IMR-90 (cell line): ENCODE data around the gene CTIF. TPM values are rescaled to one million over a fixed set of nuclear protein-coding genes. Genes with fewer than 3 reads are reported as not detected.

ENCODE experiments used
- ATAC-seq: fragments of 200-7000 bp; cut with Tn5 transposase; 2 replicates; pipeline ENCODE4 v1.9.1; 2020; ENCODE audit warnings: low read depth, mild to moderate bottlenecking, moderate library complexity
- BruUV-seq: library from RNA; stranded (reverse); fragments of 400-500 nt; replicated peaks from 2 replicates; lab custom pipeline; 2021; lab: Mats Ljungman, UMichigan
- CTCF ChIA-PET: fragments of 300-600 bp; formaldehyde crosslinking; extraction: SDS; loops from one replicate; lab custom pipeline; 2021; ENCODE audit warnings: antibody characterized with exemption; lab: Yijun Ruan, JAX
- POLR2A ChIA-PET: fragments of 300-600 bp; sonication (Branson Sonifier 250); formaldehyde crosslinking; loops from one replicate; lab custom pipeline; 2022; ENCODE audit warnings: antibody characterized with exemption; ENCODE audit not compliant: unreplicated experiment; lab: Charles Lee
- DNase-seq: peaks from one replicate; pipeline ENCODE4 v3.0.0; 2013
- H2AFZ ChIP-seq: replicated peaks from 2 replicates; pipeline ENCODE3; 2013; ENCODE audit warnings: low read length, mild to moderate bottlenecking; ENCODE audit not compliant: poor library complexity
- H2AK5ac ChIP-seq: 2 replicates; pipeline ENCODE4 v1.6.1; 2013; ENCODE audit warnings: low read depth, low read length, inconsistent platforms
- H2AK9ac ChIP-seq: replicated peaks from 2 replicates; pipeline ENCODE3; 2013; ENCODE audit warnings: mild to moderate bottlenecking, low read depth, low read length, moderate library complexity; ENCODE audit not compliant: poor library complexity
- H2BK120ac ChIP-seq: 2 replicates; pipeline ENCODE4 v1.6.1; 2013; ENCODE audit warnings: low read depth, low read length, inconsistent platforms
- H2BK15ac ChIP-seq: 3 replicates; pipeline ENCODE4 v1.6.1; 2013; ENCODE audit warnings: low read depth, low read length, inconsistent platforms
- H2BK20ac ChIP-seq: 2 replicates; pipeline ENCODE4 v1.6.1; 2013; ENCODE audit warnings: low read depth, mild to moderate bottlenecking, inconsistent platforms, low read length, moderate library complexity
- H2BK5ac ChIP-seq: 2 replicates; pipeline ENCODE4 v1.6.1; 2013; ENCODE audit warnings: mild to moderate bottlenecking, low read depth, low read length, inconsistent platforms; ENCODE audit not compliant: poor library complexity, severe bottlenecking
- H3K14ac ChIP-seq: replicated peaks from 2 replicates; pipeline ENCODE4 v1.6.1; 2013; ENCODE audit warnings: low read depth, low read length, inconsistent platforms
- H3K18ac ChIP-seq: 2 replicates; pipeline ENCODE4 v1.6.1; 2013; ENCODE audit warnings: low read depth, low read length, control low read depth
- H3K23ac ChIP-seq: 2 replicates; pipeline ENCODE4 v1.6.1; 2013; ENCODE audit warnings: low read depth, low read length, inconsistent platforms
- H3K27ac ChIP-seq: 2 replicates; pipeline ENCODE4 v1.5.1; 2013; ENCODE audit warnings: mild to moderate bottlenecking, control low read depth, low read length; ENCODE audit not compliant: insufficient read depth
- H3K27me3 ChIP-seq: 2 replicates; pipeline ENCODE4 v1.6.1; 2013; ENCODE audit warnings: low read length; ENCODE audit not compliant: control insufficient read depth, insufficient read depth
- H3K36me3 ChIP-seq: 2 replicates; pipeline ENCODE4 v1.6.1; 2013; ENCODE audit warnings: low read length, mixed read lengths; ENCODE audit not compliant: control insufficient read depth, insufficient read depth
- H3K4ac ChIP-seq: 2 replicates; pipeline ENCODE4 v1.6.1; 2013; ENCODE audit warnings: low read depth, low read length, inconsistent platforms
- H3K4me1 ChIP-seq: 2 replicates; pipeline ENCODE4 v1.6.1; 2013; ENCODE audit warnings: low read length, mixed read lengths; ENCODE audit not compliant: control insufficient read depth, insufficient read depth
- H3K4me2 ChIP-seq: 2 replicates; pipeline ENCODE4 v1.6.1; 2013; ENCODE audit warnings: low read depth, mild to moderate bottlenecking, control low read depth, low read length, moderate library complexity
- H3K4me3 ChIP-seq: 2 replicates; pipeline ENCODE4 v1.5.1; 2013; ENCODE audit warnings: low read depth, mild to moderate bottlenecking, control low read depth, low read length, moderate library complexity; ENCODE audit not compliant: insufficient read depth
- H3K56ac ChIP-seq: 2 replicates; pipeline ENCODE4 v1.6.1; 2013; ENCODE audit warnings: low read length, inconsistent platforms; ENCODE audit not compliant: insufficient read depth; ENCODE audit errors: extremely low read depth
- H3K79me1 ChIP-seq, 2 experiments: 2 replicates each; pipeline ENCODE4 v1.6.1; 2013; ENCODE audit warnings: low read length in 2 of 2, inconsistent platforms in 1 of 2, low read depth in 1 of 2
- H3K9ac ChIP-seq: 2 replicates; pipeline ENCODE4 v1.6.1; 2013; ENCODE audit warnings: low read depth, low read length, control low read depth
- H3K9me1 ChIP-seq: 2 replicates; pipeline ENCODE4 v1.6.1; 2013; ENCODE audit warnings: low read length, inconsistent platforms; ENCODE audit not compliant: insufficient read depth
- H3K9me3 ChIP-seq: 2 replicates; pipeline ENCODE4 v1.6.1; 2013; ENCODE audit warnings: low read length; ENCODE audit not compliant: control insufficient read depth, insufficient read depth
- H4K20me1 ChIP-seq: 2 replicates; pipeline ENCODE4 v1.6.1; 2013; ENCODE audit warnings: low read length, inconsistent platforms; ENCODE audit not compliant: insufficient read depth
- H4K5ac ChIP-seq: 2 replicates; pipeline ENCODE4 v1.6.1; 2013; ENCODE audit warnings: mild to moderate bottlenecking, low read depth, low read length, control low read depth
- H4K8ac ChIP-seq, 2 experiments: 2 replicates each; pipeline ENCODE4 v1.6.1; 2013; ENCODE audit warnings: low read depth in 2 of 2, low read length in 2 of 2, control low read depth in 1 of 2, inconsistent platforms in 1 of 2
- H4K91ac ChIP-seq: 2 replicates; pipeline ENCODE4 v1.6.1; 2013; ENCODE audit warnings: low read depth, low read length, inconsistent platforms; ENCODE audit not compliant: insufficient read depth
- MAFK ChIP-seq: IDR thresholded peaks from 2 replicates; pipeline ENCODE4 v1.6.1; 2012; ENCODE audit warnings: low read depth, low read length, improper control_type of control experiment
- NFE2L2 ChIP-seq: fragments of 150-350 bp; IDR thresholded peaks from 2 replicates; pipeline ENCODE4 v1.6.1; 2016; ENCODE audit warnings: low read depth, mild to moderate bottlenecking, low read length
- SMC3 ChIP-seq: fragments of 150-350 bp; IDR thresholded peaks from 2 replicates; pipeline ENCODE4 v1.6.1; 2016; ENCODE audit warnings: low read depth, mild to moderate bottlenecking, antibody characterized with exemption, low read length, moderate library complexity
- WGBS, 2 experiments: methylation state at CpG; one replicate each; pipeline versions ENCODE4 v1.1.5 to v1.1.7; 2013; ENCODE audit warnings: missing lambda C conversion rate in 2 of 2; ENCODE audit not compliant: insufficient read length in 1 of 2; ENCODE audit errors: extremely low coverage in 2 of 2; 5-methylcytosine and 5-hydroxymethylcytosine counted together
- dilution Hi-C: fragments of 300-500 bp; cut with HindIII; formaldehyde crosslinking; loops from one replicate; pipeline ENCODE4 v1.14.3; 2018; ENCODE audit warnings: low sequenced_read_pairs; ENCODE audit not compliant: unreplicated experiment
- in situ Hi-C: fragments of 300-500 bp; cut with MboI; formaldehyde crosslinking; loops from 3 replicates; pipeline ENCODE4 v1.14.3; 2019; ENCODE audit warnings: low sequenced_read_pairs, inconsistent platforms, mixed read lengths
- intact Hi-C: fragments of 100-400 bp; cut with micrococcal nuclease; formaldehyde crosslinking; loops from 2 replicates; pipeline ENCODE4 v1.10.0; 2022
- polyA plus RNA-seq, 3 experiments: library from polyadenylated mRNA; depleted of rRNA; stranded (reverse); fragments of >200 nt; gene quantifications; 2 replicates each; pipeline ENCODE4 v1.2.3, GENCODE V29; 2012; ENCODE audit warnings: low replicate concordance in 1 of 3
- total RNA-seq: library from RNA; depleted of rRNA; stranded (reverse); fragments of >200 nt; gene quantifications from 2 replicates; pipeline ENCODE4 v1.2.3, GENCODE V29; 2012

Gene CTIF
- total and polyA plus RNA-seq, 2 of the 4 experiments (the other 2 are of a cell fraction) = 25.1 to 57.0 TPM

- Histone ChIP-seq H3K23ac (no peak overlapping the region), H3K36me3 (no peaks in the 10 kb centered on the region; the same call in 1 of the 2 replicates), H2BK5ac (no peak overlapping the region), H3K79me1 (peaks cover 47 to 94% of the 10 kb centered on the region in 2 experiments), H3K4me1 (peaks cover 40% of the 10 kb centered on the region), H3K4me3 (no peak overlapping the region), H4K91ac (no peak overlapping the region), H2BK15ac (no peak overlapping the region), H2AK5ac (no peak overlapping the region), H3K4me2 (no peak overlapping the region), H3K9me3 (no peaks in the 10 kb centered on the region), H3K9me1 (peaks cover 53% of the 10 kb centered on the region), H3K27me3 (no peaks in the 10 kb centered on the region), H3K56ac (no peak overlapping the region), H2AFZ (no peak overlapping the region), H3K9ac (no peak overlapping the region), H4K5ac (no peak overlapping the region), H2AK9ac (no peak overlapping the region), H4K20me1 (peaks cover 59% of the 10 kb centered on the region), H3K27ac (no peak overlapping the region), H4K8ac (no peak overlapping the region), H2BK20ac (no peak overlapping the region), H3K4ac (no peak overlapping the region), H3K18ac (no peak overlapping the region), H2BK120ac (no peak overlapping the region), H3K14ac (no peak overlapping the region)
- 93% methylated on average over 11 of the region's 19 CpGs; no CpG with 5 or more reads in 1 of the 2 experiments for WGBS, 2 experiments
- no peak for DNase-seq
- in situ Hi-C loops = loop anchor here (5.0 kb wide), 2 partner anchors 112 to 182 kb away; no protein-coding TSS in a partner anchor
- ATAC-seq = no peak
- TF ChIP-seq MAFK = no peak
- TF ChIP-seq SMC3 = no peak
- no peak for TF ChIP-seq NFE2L2
- ChIA-PET CTCF (no interaction called here), POLR2A (no interaction called here)
- intact Hi-C loops = loop anchor here (5.0 to 10.0 kb wide), 2 partner anchors 55 to 427 kb away; no protein-coding TSS in a partner anchor
- dilution Hi-C loops = no loop called here
- no TSS peak for BruUV-seq
These were observed 120.6 kb downstream of the CTIF start for GRCh38 chr18:48659188-48660009.
